Measurements from ENCODE around the gene RANBP3.
"Not testable (repeated sequence)": the region's sequence is repeated elsewhere in the genome, so short reads cannot be mapped to it uniquely, and the experiment has no call there.

RANBP3 gene

DNA sequence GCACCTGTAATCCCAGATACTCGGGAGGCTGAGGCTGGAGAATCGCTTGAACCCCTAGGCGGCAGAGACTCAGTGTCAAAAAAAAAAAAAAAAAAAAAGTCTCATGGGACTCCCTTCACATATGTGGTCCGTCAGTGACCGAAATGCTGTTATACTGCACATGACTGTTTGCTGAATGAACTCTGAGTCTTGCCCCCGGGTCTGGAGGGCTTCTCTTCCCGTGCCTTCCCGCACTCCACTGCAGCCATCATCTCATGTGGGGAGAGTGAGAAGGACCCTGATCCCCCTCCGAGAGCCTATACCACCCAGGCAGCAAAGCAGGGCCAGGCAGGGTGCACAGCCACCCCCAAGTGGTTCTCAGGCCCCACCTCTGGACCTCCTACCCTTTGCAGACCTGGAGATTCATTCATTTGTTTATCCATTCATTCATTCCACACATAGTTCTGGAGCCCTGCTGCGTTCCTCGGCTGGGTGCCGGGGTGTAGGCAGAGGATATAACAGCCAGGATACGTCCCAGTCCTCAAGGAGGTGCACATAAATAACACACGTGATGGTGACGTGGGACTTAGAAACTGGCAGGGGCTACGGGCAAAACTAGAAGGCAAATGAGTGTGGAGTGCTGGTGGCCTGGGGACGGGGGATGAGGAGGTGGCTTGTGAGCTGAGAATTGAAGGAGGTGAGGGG, 88.5 kb downstream of the RANBP3 start:
- Histone ChIP-seq H3K27ac (ENCODE audit: low read depth in 2 of 2, low read length in 2 of 2) (no peak overlapping the region), H3K4me1 (ENCODE audit: control insufficient read depth in 2 of 2, insufficient read depth in 2 of 2, low read length in 2 of 2) (no peaks in the 10 kb centered on the region), H3K27me3 (ENCODE audit: control insufficient read depth in 2 of 2, insufficient read depth in 2 of 2, low read length in 2 of 2) (peaks cover 10% of the 10 kb centered on the region in 2 donors), H3K9ac (ENCODE audit: low read depth in 1 of 2, low read length in 2 of 2) (no peak overlapping the region), H3K9me3 (ENCODE audit: control insufficient read depth in 2 of 2, low read length in 2 of 2) (no peaks in the 10 kb centered on the region), H3K4me3 (ENCODE audit: low read length in 2 of 2) (no peak overlapping the region), H3K36me3 (ENCODE audit: control insufficient read depth in 2 of 2, insufficient read depth in 2 of 2, low read length in 2 of 2) (no peaks in the 10 kb centered on the region)

DNA sequence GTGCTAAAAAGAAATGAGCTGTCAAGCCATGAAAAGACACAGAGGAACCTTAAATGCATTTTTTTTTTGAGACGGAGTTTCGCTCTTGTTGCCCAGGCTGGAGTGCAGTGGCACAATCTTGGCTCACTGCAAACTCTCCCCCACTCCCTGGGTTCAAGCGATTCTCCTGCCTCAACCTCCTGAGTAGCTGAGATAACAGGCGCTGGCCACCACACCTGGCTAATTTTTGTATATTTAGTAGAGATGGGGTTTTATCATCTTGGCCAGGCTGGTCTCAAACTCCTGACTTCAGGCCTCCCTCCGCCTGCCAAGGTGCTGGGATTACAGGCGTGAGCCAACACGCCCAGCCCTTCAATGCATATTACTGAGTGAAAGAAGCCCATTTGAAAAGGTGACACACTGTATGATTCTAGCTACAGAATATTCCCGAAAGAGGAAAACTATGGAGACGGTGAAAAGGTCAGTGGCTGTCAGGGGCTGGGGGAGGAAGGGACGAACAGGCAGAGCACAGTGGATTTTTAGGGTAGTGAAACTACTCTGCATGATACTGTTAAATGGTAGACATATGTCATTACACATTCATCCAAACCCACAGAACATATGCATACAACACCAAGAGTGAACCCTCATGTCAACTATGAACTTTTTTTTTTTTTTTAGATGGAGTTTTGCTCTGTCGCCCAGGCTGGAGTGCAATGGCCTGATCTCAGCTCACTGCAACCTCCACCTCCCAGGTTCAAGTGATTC, 93.7 kb downstream of the RANBP3 start:
- not testable (repeated sequence) for H3K36me3 ChIP-seq (ENCODE audit: control insufficient read depth in 2 of 2, insufficient read depth in 2 of 2, low read length in 2 of 2); H3K9ac ChIP-seq (ENCODE audit: low read depth in 1 of 2, low read length in 2 of 2); H3K4me1 ChIP-seq (ENCODE audit: control insufficient read depth in 2 of 2, insufficient read depth in 2 of 2, low read length in 2 of 2); H3K27ac ChIP-seq (ENCODE audit: low read depth in 2 of 2, low read length in 2 of 2); H3K27me3 ChIP-seq (ENCODE audit: control insufficient read depth in 2 of 2, insufficient read depth in 2 of 2, low read length in 2 of 2); H3K4me3 ChIP-seq (ENCODE audit: low read length in 2 of 2); H3K9me3 ChIP-seq (ENCODE audit: control insufficient read depth in 2 of 2, low read length in 2 of 2)

- not testable (repeated sequence) for H3K36me3 ChIP-seq (ENCODE audit: control insufficient read depth in 2 of 2, insufficient read depth in 2 of 2, low read length in 2 of 2); H3K27ac ChIP-seq (ENCODE audit: low read depth in 2 of 2, low read length in 2 of 2); H3K4me1 ChIP-seq (ENCODE audit: control insufficient read depth in 2 of 2, insufficient read depth in 2 of 2, low read length in 2 of 2); H3K9ac ChIP-seq (ENCODE audit: low read depth in 1 of 2, low read length in 2 of 2); H3K4me3 ChIP-seq (ENCODE audit: low read length in 2 of 2); H3K9me3 ChIP-seq (ENCODE audit: control insufficient read depth in 2 of 2, low read length in 2 of 2)
- peaks cover 7 to 11% of the 10 kb centered on the region in 2 donors for H3K27me3 ChIP-seq (ENCODE audit: control insufficient read depth in 2 of 2, insufficient read depth in 2 of 2, low read length in 2 of 2)
Observed at GRCh38 chr19:5883157-5883873, 94.6 kb downstream of the RANBP3 start.

GRCh38 chr19:5882421-5882968, 95.4 kb downstream of the RANBP3 start:
- H3K9me3 ChIP-seq (ENCODE audit: control insufficient read depth in 2 of 2, low read length in 2 of 2), result no peaks in the 10 kb centered on the region
- peaks cover 9 to 11% of the 10 kb centered on the region in 2 donors for H3K27me3 ChIP-seq (ENCODE audit: control insufficient read depth in 2 of 2, insufficient read depth in 2 of 2, low read length in 2 of 2)
- no peak overlapping the region for H3K27ac ChIP-seq (ENCODE audit: low read depth in 2 of 2, low read length in 2 of 2)

GRCh38 chr19:5881543-5882299, 96.2 kb downstream of the RANBP3 start:
- H3K9ac ChIP-seq (ENCODE audit: low read depth in 1 of 2, low read length in 2 of 2), result no peak overlapping the region
- H3K4me1 ChIP-seq (ENCODE audit: control insufficient read depth in 2 of 2, insufficient read depth in 2 of 2, low read length in 2 of 2), result peaks cover 0 to 5% of the 10 kb centered on the region in 2 donors
- no peak overlapping the region for H3K4me3 ChIP-seq (ENCODE audit: low read length in 2 of 2)
- H3K27me3 ChIP-seq (ENCODE audit: control insufficient read depth in 2 of 2, insufficient read depth in 2 of 2, low read length in 2 of 2), result peaks cover 9 to 11% of the 10 kb centered on the region in 2 donors
- H3K36me3 ChIP-seq (ENCODE audit: control insufficient read depth in 2 of 2, insufficient read depth in 2 of 2, low read length in 2 of 2), result no peaks in the 10 kb centered on the region
- H3K27ac ChIP-seq (ENCODE audit: low read depth in 2 of 2, low read length in 2 of 2), result no peak overlapping the region
- H3K9me3 ChIP-seq (ENCODE audit: control insufficient read depth in 2 of 2, low read length in 2 of 2), result no peaks in the 10 kb centered on the region

More at GRCh38 chr19:5882421-5882968, 95.4 kb downstream of the RANBP3 start:
- no peaks in the 10 kb centered on the region for H3K36me3 ChIP-seq (ENCODE audit: control insufficient read depth in 2 of 2, insufficient read depth in 2 of 2, low read length in 2 of 2)
- H3K4me3 ChIP-seq (ENCODE audit: low read length in 2 of 2), result no peak overlapping the region
- peaks cover 0 to 5% of the 10 kb centered on the region in 2 donors for H3K4me1 ChIP-seq (ENCODE audit: control insufficient read depth in 2 of 2, insufficient read depth in 2 of 2, low read length in 2 of 2)
- no peak overlapping the region for H3K9ac ChIP-seq (ENCODE audit: low read depth in 1 of 2, low read length in 2 of 2)

DNA sequence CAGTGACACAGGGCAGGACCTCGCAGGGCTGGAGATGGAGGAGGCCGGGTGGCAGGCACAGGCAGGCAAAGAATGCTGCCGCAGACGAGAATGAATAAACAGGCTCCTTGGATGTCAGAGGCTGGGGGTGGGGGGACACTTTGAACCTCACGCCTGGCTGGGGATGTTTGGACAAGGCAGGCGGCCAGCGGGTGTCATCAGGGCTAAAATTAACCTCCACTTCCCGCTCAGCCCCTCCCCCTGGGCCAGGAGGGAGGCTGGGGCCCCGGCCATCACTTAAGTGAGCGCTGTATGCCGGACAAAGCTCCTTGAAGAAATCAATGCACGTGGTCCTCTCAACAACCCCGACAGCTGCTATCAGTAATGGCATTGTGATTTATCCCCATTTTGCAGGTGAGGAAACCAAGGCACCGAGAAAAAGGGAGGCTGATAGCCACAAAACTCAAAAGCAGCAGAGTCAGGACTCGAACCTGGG, 97.3 kb downstream of the RANBP3 start:
- H3K36me3 ChIP-seq (ENCODE audit: control insufficient read depth in 2 of 2, insufficient read depth in 2 of 2, low read length in 2 of 2), result no peaks in the 10 kb centered on the region
- no peak overlapping the region for H3K9ac ChIP-seq (ENCODE audit: low read depth in 1 of 2, low read length in 2 of 2)
- H3K4me1 ChIP-seq (ENCODE audit: control insufficient read depth in 2 of 2, insufficient read depth in 2 of 2, low read length in 2 of 2), result peaks cover 0 to 5% of the 10 kb centered on the region in 2 donors
- H3K27ac ChIP-seq (ENCODE audit: low read depth in 2 of 2, low read length in 2 of 2), result no peak overlapping the region
- H3K9me3 ChIP-seq (ENCODE audit: control insufficient read depth in 2 of 2, low read length in 2 of 2), result no peaks in the 10 kb centered on the region
- peaks cover 9 to 11% of the 10 kb centered on the region in 2 donors for H3K27me3 ChIP-seq (ENCODE audit: control insufficient read depth in 2 of 2, insufficient read depth in 2 of 2, low read length in 2 of 2)
- H3K4me3 ChIP-seq (ENCODE audit: low read length in 2 of 2), result no peak overlapping the region

DNA sequence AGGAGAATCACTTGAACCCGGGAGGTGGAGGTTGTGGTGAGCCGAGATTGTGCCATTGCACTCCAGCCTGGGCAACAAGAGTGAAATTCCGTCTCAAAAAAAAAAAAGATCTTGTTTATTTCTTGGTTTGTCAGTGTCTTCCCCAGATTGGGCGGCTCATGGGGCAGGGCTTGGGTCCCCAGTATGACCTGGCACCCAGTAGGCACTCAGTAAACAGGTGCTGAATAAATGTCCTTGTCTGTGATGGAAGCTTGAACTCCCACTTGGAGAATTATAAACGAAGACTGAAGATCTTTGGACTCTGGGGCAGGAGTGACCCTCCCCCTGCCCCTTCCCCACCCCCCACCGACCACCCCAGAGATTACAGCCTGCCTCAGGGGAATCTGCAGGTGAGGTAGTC, 97.7 kb downstream of the RANBP3 start:
- Histone ChIP-seq H3K27ac (ENCODE audit: low read depth in 2 of 2, low read length in 2 of 2) (no peak overlapping the region), H3K4me1 (ENCODE audit: control insufficient read depth in 2 of 2, insufficient read depth in 2 of 2, low read length in 2 of 2) (peaks cover 0 to 5% of the 10 kb centered on the region in 2 donors), H3K9ac (ENCODE audit: low read depth in 1 of 2, low read length in 2 of 2) (no peak overlapping the region), H3K9me3 (ENCODE audit: control insufficient read depth in 2 of 2, low read length in 2 of 2) (no peaks in the 10 kb centered on the region), H3K36me3 (ENCODE audit: control insufficient read depth in 2 of 2, insufficient read depth in 2 of 2, low read length in 2 of 2) (no peaks in the 10 kb centered on the region), H3K27me3 (ENCODE audit: control insufficient read depth in 2 of 2, insufficient read depth in 2 of 2, low read length in 2 of 2) (peaks cover 9 to 11% of the 10 kb centered on the region in 2 donors), H3K4me3 (ENCODE audit: low read length in 2 of 2) (no peak overlapping the region)

DNA sequence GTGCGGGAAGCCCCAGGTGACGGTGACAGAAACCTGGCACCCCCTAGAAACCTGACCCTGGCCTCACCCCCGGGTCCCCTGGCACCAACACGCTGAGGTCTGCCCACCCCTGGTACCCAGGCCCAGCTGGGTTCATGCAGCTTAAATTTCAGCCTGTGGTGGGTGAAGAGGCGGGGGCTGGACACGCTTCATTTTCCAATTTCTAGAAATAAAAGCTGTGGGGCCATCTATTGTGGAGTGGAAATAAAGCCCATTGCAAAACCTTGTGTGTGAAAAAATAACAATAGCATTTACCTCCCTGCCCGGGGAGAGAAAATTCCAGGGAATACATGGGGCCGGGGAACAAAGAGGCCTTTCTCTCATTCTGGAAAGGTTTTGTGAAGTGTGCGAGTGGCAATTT, 100.1 kb downstream of the RANBP3 start:
- peaks cover 9 to 11% of the 10 kb centered on the region in 2 donors for H3K27me3 ChIP-seq (ENCODE audit: control insufficient read depth in 2 of 2, insufficient read depth in 2 of 2, low read length in 2 of 2)
- no peak overlapping the region for H3K27ac ChIP-seq (ENCODE audit: low read depth in 2 of 2, low read length in 2 of 2)
- H3K4me1 ChIP-seq (ENCODE audit: control insufficient read depth in 2 of 2, insufficient read depth in 2 of 2, low read length in 2 of 2), result peaks cover 0 to 5% of the 10 kb centered on the region in 2 donors

GRCh38 chr19:5877427-5877826, 100.5 kb downstream of the RANBP3 start:
- H3K9ac ChIP-seq (ENCODE audit: low read depth in 1 of 2, low read length in 2 of 2), result no peak overlapping the region
- H3K9me3 ChIP-seq (ENCODE audit: control insufficient read depth in 2 of 2, low read length in 2 of 2), result no peaks in the 10 kb centered on the region
- H3K36me3 ChIP-seq (ENCODE audit: control insufficient read depth in 2 of 2, insufficient read depth in 2 of 2, low read length in 2 of 2), result no peaks in the 10 kb centered on the region
- no peak overlapping the region for H3K4me3 ChIP-seq (ENCODE audit: low read length in 2 of 2)
- peaks cover 0 to 5% of the 10 kb centered on the region in 2 donors for H3K4me1 ChIP-seq (ENCODE audit: control insufficient read depth in 2 of 2, insufficient read depth in 2 of 2, low read length in 2 of 2)
- peaks cover 8 to 10% of the 10 kb centered on the region in 2 donors for H3K27me3 ChIP-seq (ENCODE audit: control insufficient read depth in 2 of 2, insufficient read depth in 2 of 2, low read length in 2 of 2)
- H3K27ac ChIP-seq (ENCODE audit: low read depth in 2 of 2, low read length in 2 of 2), result no peak overlapping the region

More for the DNA sequence above, 100.1 kb downstream of the RANBP3 start:
- no peak overlapping the region for H3K9ac ChIP-seq (ENCODE audit: low read depth in 1 of 2, low read length in 2 of 2)
- H3K4me3 ChIP-seq (ENCODE audit: low read length in 2 of 2), result no peak overlapping the region
- H3K9me3 ChIP-seq (ENCODE audit: control insufficient read depth in 2 of 2, low read length in 2 of 2), result no peaks in the 10 kb centered on the region
- H3K36me3 ChIP-seq (ENCODE audit: control insufficient read depth in 2 of 2, insufficient read depth in 2 of 2, low read length in 2 of 2), result no peaks in the 10 kb centered on the region
